Dermis lymphatic vessel endothelial cell (primary cell): ENCODE results near the gene POU4F3. TPM values are rescaled to one million over a fixed set of nuclear protein-coding genes. Genes with fewer than 3 reads are reported as not detected.

ENCODE experiments used
- total RNA-seq: library from RNA; depleted of rRNA; stranded (reverse); fragments of >200 nt; gene quantifications from 2 replicates; pipeline ENCODE4 v1.2.1, GENCODE V29; 2014

Gene POU4F3
- under 0.01 and 0.09 TPM in 2 replicates for total RNA-seq

GRCh38 chr5:146338774-146339714 is at the start of gene POU4F3:
TSS of gene POU4F3 (plus strand) at chr5:146338839. CDS start at chr5:146339113, 274 bp downstream.

Other genes starting within 250 kb of the POU4F3 start
- gene PLAC8L1, start 233.3 kb upstream of the POU4F3 start, total RNA-seq = not detected in 2 replicates
- 77.2 and 109 TPM in 2 replicates for gene LARS1, start 156.2 kb upstream of the POU4F3 start, total RNA-seq
- 17.3 and 22.9 TPM in 2 replicates for gene RBM27, start 135.2 kb upstream of the POU4F3 start, total RNA-seq
- gene TCERG1, start 108.5 kb downstream of the POU4F3 start, total RNA-seq = 17.4 and 25.4 TPM in 2 replicates
- gene GPR151, start 177.4 kb downstream of the POU4F3 start, total RNA-seq = not detected in 2 replicates